GM06990 (cell line): ENCODE data around the gene KRT77.

Experiments
- DNase-seq: peaks from one replicate; pipeline ENCODE4 v3.0.0-alpha.2; 2011; ENCODE audit not compliant: insufficient read length; ENCODE audit errors: extremely low read depth
- H3K27me3 ChIP-seq: replicated peaks from 2 replicates; pipeline ENCODE4 v1.6.0; 2011; ENCODE audit warnings: low read length; ENCODE audit not compliant: control insufficient read depth, insufficient read depth
- H3K36me3 ChIP-seq: 2 replicates; pipeline ENCODE4 v1.5.1; 2011; ENCODE audit warnings: low read length; ENCODE audit not compliant: control insufficient read depth, insufficient read depth
- H3K4me3 ChIP-seq: replicated peaks from 2 replicates; pipeline ENCODE4 v1.5.1; 2011; ENCODE audit warnings: low read depth, mild to moderate bottlenecking, control low read depth, low read length
- CTCF ChIP-seq: IDR thresholded peaks from 2 replicates; pipeline ENCODE4 v1.5.1; 2011; ENCODE audit warnings: low read length, control low read depth, mild to moderate bottlenecking, inconsistent platforms; ENCODE audit not compliant: insufficient read depth, poor library complexity, severe bottlenecking

KRT77 gene

GRCh38 chr12:52651726-52652261 lies 51.5 kb downstream of the KRT77 start, which contains the start of gene KRT2:
TSS of gene KRT2 (minus strand) at chr12:52652211. CDS start at chr12:52652142, 69 bp downstream.
- H3K36me3 ChIP-seq = no peaks in the 10 kb centered on the region
- TF ChIP-seq CTCF = no peak
- no peak for DNase-seq
- no peaks in the 10 kb centered on the region; the same call in none of the 2 replicates for H3K27me3 ChIP-seq
- no peak within 1 kb of the TSS for H3K4me3 ChIP-seq

- no peak for TF ChIP-seq CTCF
- Histone ChIP-seq H3K36me3 (no peaks in the 10 kb centered on the region), H3K27me3 (no peaks in the 10 kb centered on the region; the same call in 1 of the 2 replicates), H3K4me3 (no peak overlapping the region)
- DNase-seq = no peak
These were observed 52.7 kb downstream of the KRT77 start for GRCh38 chr12:52650520-52651081.

GRCh38 chr12:52649066-52649465 lies 54.3 kb downstream of the KRT77 start:
- Histone ChIP-seq H3K27me3 (no peaks in the 10 kb centered on the region), H3K4me3 (no peak overlapping the region), H3K36me3 (no peaks in the 10 kb centered on the region)
- TF ChIP-seq CTCF = no peak
- DNase-seq = no peak

GRCh38 chr12:52648012-52648550 lies 55.2 kb downstream of the KRT77 start:
- H3K36me3 ChIP-seq = no peaks in the 10 kb centered on the region
- DNase-seq = no peak
- no peak overlapping the region for H3K4me3 ChIP-seq
- no peaks in the 10 kb centered on the region for H3K27me3 ChIP-seq
- no peak for TF ChIP-seq CTCF

GRCh38 chr12:52647601-52648000 lies 55.7 kb downstream of the KRT77 start:
- no peak for TF ChIP-seq CTCF

More at GRCh38 chr12:52647601-52648000, 55.7 kb downstream of the KRT77 start:
- H3K36me3 ChIP-seq = no peaks in the 10 kb centered on the region
- DNase-seq = no peak
- no peak overlapping the region for H3K4me3 ChIP-seq
- no peaks in the 10 kb centered on the region for H3K27me3 ChIP-seq
